NK-92 treated with Interleukin-12 subunit alpha and Interleukin-12 subunit beta, amount 100 ng/mL, for 24 hours (cell line): ENCODE measurements around the gene GALNT17.
"Not testable (repeated sequence)": the region's sequence is repeated elsewhere in the genome, so short reads cannot be mapped to it uniquely, and the experiment has no call there.

ENCODE experiments used
- DNase-seq: peaks from one replicate; lab custom pipeline; 2025; lab: John Stamatoyannopoulos, UW

Gene GALNT17

DNA sequence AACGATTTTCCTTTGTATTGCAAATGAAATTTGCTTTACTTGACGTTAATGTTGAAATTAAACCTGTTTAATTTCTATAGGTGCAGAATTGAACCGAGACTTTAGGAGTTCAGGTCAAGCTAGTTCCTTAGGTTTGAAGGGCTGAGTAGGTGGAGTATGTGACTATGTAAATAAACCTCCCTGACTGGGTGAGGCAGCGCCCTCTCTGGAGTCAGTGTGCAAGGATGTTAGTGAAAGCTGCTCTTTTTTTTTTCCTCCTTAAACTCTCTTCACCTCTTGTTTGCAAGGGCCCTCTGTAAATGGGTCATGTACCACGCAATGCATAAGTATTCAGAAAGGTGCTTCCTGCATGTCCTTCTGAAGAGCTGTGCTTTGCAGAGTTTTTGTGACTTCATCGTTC, 33.8 kb downstream of the GALNT17 start:
- DNase-seq = no peak

DNA sequence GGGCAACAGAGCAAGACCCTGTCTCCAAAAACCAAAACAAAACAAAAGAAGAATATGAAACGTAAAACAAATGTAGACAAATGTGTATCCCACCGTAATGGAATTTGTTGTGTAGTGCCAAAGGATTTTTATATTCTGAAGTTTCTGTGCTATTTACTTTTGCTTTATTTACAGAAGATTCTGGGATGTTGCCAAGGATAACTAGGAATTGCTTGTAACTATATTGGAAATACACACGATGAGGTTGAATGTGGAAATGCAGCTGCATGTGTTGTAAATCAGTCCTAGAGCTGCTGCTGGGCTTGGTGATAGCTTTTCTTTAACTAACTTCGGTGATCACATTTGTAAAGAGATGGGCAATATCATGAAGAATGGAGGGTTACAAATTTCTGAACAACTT, 39.5 kb downstream of the GALNT17 start:
- DNase-seq = no peak

DNA sequence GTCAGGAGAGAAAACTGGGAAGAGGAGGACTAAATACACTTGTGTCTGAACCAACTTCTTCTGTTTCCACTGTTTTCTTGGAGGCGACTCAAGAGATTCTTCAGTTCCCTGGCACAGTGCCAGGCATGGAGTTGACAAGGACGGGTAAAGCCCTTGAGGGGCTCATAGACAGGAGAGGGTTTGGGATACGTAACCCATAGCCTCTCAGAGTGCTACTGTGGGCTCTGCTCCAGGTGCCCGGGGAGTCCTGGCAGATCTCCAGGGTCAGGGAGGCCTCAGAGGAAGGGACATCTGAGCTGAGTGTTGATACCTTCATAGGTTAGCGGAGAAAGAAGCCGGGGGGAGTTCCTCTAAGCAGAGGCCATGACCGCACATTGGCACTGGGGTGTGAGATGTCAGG, 42.0 kb downstream of the GALNT17 start:
- DNase-seq = no peak

DNA sequence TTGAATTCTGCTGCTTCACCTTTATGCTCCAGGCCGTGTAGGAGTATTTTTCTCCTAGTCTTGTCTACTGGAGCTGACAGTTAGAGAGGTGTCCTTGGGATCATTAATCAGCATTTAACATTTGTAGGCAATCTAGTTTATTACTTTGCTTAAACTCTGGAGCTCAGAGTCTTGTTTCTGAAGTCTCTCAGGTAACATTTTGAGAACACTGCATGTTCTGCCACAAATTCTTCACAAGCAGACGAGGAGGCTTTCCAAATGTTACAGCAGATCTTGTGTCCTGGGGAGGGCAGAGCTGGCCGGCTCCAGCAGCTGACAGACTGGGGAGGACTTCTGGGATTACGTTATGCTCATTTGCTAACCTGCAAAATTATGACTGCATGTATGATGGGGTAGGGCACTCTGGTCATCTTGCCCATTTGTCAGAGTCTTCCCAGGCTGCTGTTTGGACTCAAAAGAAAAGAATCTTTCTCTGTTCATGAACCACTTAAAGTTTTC, 50.5 kb downstream of the GALNT17 start:
- DNase-seq = no peak

DNA sequence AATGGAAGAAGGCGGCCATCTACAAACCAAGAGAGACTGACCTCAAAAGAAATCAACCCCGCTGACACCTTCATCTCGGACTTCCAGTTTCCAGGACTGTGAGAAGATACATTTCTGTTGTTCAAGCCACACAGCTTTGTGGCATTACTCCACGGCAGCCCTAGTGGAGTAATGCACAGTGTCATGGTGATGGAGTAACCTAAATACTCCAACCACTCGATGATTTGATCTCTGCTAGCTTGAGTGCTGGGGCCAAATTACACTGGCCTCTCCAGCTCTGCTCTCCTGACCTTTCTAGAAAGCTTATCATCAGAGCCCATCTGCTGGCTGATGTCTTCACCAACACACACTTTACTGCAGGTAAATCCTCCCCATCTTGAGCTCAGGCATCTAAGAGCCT, 52.2 kb downstream of the GALNT17 start:
- no peak for DNase-seq

DNA sequence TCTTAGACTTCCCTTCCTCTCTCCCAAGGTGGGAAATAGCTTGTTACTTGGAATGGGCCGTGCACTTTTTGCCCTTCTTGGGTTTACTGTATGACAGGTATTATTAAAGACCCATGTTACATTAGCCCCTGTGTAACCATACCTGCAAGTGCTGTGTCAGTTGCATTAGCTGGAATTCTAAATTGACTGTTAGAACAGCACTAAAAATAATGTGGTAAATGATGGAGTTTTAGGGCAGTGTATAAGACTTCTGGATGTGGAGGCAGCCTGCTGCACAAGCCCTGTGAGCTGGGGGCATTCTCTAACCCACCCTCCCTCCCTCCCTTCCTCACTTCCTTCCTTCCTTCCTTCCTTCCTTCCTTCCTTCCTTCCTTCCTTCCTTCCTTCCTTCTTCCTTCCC, 52.7 kb downstream of the GALNT17 start:
- no peak for DNase-seq

DNA sequence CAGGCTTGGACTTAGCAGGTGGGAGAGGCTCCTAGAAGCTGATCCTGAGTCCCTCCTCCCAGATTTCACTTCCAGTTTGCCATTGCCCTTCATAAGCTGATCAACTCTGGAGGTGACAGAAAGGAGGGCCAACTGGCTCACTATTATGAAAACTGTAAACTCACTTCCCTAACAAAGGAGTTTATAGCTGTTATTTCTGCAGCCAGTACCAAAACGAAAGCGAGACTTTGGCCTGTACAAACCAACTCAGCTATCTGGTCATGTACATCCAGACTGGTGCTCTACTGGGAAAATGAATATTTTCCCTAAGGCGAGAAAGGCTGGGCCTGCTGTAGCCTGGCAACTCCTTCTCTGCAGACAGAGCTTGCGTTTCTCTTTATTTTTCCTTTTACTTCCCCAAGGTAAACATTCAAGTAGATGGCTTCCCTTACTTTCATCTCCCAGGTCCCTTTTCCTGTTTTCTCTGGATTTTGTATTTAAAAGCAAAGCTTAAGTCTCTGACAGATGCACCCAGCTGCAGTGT, 54.7 kb downstream of the GALNT17 start:
- no peak for DNase-seq

DNA sequence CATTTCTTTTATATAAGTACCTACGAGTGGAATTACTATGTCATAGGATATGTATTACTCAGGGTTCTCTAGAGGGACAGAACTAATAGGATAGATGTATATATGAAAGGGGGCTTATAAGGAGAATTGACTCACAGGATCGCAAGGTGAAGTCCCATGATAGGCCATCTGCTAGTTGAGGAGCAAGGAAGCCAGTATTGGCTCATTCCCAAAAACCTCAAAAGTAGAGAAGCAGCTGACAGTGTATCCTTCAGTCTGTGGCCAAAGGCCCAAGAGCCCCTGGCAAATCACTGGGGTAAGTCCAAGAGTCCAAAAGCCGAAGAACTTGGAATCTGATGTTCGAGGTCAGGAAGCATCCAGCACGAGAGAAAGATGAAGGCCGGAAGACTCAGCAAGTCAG, 59.8 kb downstream of the GALNT17 start:
- DNase-seq = no peak

DNA sequence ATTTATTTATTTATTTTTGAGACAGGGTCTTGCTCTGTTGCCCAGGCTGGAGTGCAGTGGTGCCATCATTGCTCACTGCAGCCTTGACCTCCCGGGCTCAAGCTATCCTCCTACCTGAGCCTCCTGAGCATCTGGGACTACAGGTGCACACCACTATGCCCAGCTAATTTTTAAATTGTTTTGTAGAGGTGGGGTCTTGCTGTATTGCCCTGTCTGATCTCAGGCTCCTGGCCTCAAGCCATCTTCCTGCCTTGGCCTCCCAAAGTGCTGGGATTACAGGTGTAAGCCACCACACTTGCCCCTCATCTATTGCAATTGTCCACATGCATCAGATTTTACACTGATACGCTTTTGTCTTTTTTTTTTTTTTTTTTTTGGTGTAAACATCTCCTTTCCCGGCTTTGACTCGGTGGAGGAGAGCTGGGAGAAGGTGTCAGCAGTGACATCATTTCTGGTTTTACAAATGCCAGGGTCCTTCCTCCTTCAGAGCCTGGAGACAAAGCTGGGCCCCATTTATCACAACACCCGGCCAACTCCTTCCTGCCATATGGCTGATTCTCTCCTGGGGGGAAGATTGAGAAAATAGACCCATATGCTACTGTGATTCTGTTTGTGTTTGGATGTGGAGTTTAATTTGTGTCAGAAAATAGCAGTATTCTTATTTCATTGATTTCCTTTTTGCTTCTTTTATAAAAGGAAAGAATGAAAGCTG, 61.3 kb downstream of the GALNT17 start:
- no peak for DNase-seq

DNA sequence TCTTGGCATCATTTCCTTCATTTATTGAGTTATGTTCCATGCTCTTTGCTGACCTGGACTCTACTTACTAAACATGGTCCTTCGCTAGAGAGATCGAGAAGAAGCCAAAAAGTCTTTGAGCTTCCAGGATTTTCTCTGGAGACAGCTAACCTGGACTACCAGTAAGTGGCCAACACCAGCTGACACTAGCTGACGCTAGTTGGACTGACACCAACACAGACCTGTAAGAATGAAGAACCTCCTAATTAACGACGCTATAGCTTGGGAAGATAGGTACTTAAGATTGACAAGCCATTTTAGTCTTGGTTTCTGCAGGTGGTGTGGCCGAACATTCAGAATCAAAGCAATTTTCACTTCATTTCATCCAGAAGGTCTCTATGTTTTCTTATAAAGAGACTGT, 66.4 kb downstream of the GALNT17 start:
- no peak for DNase-seq

DNA sequence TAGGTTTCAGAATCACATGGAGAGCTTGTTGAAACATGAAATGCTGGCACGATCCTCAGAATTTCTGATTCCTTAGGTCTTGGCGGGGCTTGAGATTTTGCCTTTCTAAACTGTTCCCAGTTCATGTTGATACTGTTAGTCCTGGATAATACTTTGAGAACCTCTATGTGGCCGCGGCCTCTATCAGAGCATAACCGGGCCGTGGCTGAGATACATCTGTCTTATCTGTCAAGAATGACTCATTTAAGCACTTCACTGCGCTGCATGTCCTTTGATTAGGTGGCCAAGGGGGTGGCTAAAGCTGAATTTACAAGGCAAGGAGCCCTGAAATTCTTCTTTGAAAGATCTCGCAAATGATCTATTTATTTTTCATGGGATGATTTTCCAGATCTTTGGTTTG, 66.9 kb downstream of the GALNT17 start:
- DNase-seq = no peak

DNA sequence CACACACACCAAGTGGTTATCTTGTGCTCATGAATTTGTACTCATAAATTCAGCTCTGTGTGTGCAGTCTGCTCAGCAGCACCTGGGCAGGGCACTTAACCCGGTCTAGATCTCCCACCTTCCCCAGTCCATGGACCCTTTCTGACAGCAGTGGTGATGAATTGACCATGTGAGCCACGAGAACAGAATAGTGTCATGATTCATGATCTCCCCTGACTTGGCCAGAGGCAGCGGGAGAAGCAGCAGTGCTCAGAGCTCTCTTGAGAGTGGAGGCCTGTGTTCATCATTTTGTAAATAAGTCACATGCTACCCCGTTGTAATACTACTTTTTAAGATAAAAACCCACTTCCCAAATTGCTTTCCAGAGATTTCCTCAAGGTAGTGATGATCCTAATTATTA, 74.2 kb downstream of the GALNT17 start:
- DNase-seq = no peak

DNA sequence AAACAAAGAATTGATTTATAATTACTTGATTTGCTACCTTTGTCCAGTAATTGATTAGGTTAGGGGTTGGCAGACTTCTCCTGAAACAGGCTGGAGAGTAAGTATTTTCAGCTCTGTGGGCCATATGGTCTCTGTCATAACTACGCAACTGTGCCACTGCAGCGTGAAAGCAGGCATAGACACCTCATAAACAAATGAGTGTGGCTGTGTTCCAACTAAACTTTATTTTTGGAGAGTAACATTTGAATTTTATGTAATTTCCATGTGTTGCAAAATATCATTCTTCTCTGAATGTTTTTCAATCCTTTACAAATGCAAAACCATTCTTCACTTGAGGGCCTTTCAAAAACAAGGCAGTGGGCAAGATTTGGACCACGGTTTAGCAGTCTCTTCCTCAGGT, 76.9 kb downstream of the GALNT17 start:
- DNase-seq = no peak

DNA sequence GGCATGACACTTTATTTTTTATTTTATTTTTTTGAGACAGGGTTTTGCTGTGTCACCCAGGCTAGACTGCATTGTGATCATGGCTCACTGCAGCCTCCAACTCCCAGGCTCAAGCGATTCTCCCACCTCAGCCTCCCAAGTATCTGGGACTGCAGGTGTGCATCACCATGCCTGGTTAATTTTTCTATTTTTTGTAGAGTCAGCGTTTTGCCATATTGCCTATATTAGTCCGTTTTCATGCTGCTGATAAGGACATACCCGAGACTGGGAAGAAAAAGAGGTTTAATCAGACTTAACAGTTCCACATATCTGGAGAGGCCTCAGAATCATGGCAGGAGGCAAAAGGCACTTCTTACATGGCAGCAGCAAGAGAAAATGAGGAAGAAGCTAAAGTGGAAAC, 77.5 kb downstream of the GALNT17 start:
- not testable (repeated sequence) for DNase-seq

DNA sequence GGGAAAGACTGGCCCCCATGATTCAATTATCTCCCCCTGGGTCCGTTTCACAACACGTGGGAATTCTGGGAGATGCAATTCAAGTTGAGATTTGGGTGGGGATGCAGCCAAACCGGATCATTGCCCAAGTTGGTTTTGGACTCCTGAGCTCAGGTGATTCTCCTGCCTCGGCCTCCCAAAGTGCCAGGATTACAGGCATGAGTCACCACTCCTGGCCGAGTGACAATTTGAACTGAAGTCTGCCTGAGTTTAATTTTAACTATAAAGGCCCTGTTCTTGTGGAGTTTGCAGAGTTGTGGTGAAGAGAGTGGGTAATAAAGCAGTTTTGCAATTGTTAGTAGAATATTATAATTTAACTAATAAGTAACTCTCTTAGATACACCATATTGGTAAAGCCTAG, 78.3 kb downstream of the GALNT17 start:
- DNase-seq = no peak

DNA sequence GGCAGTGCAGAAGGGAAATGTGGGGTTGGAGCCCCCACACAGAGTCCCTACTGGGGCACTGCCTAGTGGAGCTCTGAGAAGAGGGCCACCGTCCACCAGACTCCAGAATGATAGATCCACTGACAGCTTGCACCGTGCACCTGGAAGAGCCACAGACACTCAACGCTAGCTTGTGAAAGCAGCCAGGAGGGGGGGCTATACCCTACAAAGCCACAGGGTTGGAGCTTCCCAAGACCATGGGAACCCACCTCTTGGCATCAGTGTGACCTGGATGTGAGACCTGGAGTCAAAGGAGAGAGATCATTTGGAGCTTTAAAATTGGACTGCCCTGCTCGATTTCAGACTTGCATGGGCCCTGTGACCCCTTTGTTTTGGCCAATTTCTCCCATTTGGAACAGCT, 80.5 kb downstream of the GALNT17 start:
- DNase-seq = not testable (repeated sequence)

DNA sequence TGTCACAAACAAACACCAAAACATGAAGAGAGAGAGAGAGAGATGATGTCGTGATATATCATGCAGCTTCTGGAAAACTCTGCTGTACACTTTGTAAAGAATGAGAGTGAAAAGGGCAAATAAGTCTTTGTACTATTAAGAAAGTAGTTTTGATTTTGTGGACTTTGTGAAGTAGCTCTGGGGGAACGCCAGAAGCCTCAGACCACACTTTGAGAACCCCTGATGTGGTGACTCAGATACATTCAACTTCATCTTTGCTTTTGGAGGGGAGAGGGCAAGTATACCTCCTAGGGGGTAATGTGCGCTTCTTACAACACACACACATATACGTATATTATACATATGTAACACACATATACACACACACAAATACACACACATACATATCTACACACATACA, 84.3 kb downstream of the GALNT17 start:
- DNase-seq = no peak

DNA sequence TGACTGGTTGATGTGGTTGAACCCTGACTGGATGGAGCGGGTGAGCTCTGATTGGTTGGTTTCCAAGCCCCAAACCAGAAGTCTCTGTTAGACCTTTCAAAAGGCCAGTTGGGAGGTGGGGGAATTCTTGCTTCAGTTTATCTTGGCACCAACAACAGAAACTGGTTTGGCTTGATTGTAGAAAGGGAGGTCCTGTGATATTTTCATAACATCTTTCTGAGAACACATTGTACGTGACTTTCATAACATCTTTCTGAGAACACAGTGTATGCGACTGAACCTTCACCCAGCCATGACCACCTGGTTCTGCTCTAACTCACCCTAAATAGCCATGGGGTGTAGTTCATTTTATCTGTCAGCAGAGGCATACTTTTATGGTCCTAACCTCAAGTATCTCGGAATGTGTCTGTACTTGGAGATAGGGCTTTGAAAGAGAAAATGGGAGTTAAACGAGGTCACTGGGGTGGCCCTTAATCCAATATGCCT, 88.3 kb downstream of the GALNT17 start:
- DNase-seq = no peak

DNA sequence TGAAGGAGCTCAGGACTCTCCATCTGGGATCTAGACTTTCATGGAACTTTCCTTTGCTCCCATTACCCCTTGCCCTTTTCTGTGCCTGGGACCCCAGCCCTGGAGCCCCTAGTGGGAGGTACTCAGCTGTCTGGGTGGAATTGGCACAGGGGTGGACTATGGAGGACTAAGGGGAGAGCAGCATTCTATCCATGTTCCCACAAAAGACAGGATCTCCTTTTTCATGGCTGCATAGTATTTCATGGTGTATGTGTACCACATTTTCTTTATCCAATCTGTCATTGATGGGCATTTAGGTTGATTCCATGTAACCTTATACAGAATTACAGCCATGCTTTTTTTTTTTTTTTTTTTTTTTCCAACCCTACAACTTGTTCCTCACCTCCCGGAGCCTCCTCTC, 89.1 kb downstream of the GALNT17 start:
- DNase-seq = no peak

DNA sequence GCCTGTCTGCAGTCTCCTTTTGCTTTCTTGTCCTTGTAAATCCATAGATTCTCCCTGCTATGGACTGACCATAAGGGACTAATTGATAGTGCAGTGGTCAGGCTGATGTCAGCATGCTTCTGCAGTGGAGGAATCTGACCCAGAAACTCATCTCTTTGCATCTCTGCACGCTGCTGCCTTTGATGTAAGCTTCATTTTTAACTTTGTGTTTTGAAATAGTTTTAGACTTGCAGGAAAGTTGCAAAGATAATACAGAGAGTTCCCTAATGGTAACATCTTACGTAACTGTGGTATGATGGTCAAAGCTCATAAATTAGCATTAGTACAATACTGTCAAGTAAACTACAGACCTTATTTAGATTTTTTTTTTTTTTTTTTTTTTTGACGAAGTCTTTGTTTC, 89.6 kb downstream of the GALNT17 start:
- DNase-seq = no peak

DNA sequence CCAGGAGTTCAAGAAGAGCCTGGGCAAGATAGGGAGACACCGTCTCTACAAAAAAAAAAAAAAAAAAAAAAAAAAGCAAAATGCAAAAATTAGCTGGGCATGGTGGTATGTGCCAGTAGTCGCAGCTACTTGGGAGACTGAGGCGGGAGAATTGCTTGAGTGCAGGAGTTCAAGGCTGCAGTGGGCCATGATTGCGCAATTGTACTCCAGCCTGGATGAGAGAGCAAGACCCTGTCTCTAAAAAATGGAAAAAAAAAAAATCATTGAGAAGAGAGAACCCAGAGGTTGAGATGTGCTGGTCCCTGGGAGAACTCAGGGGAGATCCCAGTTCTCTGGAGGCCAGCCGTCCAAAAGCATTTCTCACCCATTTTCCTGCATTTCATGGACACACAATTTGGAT, 95.2 kb downstream of the GALNT17 start:
- no peak for DNase-seq

DNA sequence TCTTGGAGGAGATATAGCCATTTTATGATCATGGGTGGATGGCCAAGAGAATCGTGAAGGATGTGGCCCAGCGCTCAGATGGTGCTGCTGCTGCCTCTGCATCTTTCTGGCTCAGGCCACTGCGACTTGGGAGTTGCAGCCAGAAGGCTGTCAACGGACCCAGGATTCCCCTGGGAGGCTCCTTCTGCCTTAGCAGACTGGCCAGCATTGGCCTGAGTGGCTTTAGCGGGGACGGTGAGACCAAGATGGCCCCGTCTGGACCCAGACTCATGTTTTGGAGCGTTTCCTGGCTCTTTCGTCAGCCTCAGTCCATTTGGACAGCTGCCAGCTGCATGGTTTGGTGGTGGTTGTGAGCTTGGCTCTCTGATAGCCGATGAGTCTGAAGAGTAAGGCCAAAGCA, 97.2 kb downstream of the GALNT17 start:
- DNase-seq = no peak

DNA sequence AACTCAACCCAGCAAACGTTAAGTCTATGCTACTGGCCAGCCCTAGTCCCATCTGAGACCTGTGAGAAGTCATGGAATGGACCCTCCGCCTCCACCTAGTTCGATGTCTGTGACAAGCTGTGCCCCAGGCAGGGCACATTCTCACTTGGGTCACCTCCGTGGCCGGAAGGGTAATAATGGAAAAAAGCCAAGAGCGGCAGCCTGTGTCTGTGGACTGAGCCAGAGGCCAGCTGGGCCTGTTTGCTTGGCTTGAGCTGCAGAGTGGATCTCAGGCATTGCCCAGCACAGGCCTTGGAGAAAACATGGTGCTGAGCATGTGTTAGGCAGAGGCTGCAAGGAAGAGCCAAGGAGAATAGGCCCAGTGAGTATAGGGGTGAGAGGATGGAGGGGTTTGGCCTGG, 97.8 kb downstream of the GALNT17 start:
- no peak for DNase-seq

DNA sequence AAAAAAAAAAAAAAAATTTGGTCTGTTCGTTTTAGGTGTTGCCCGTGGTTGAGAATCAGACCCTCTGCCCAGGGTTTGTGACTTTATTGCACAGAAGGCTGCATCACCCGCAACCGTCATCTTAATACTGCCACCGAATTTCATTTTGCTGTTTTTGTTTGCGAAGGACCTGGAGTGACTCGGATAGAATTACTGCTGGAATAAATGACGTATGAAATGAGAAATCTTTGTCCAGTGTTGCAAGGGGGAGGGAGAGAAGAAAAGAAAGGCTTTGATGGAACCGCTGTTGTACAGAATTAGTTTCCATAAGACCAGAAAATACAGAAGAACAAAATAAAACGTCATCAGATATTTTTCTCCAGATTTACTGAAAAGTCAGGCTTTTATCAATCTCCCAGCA, 103.3 kb downstream of the GALNT17 start:
- DNase-seq = no peak
